Measurements from ENCODE around the gene SPOCK2. TPM values are rescaled to one million over a fixed set of nuclear protein-coding genes. Genes with fewer than 3 reads are reported as not detected.

Gene SPOCK2
- total RNA-seq, 1 experiment from 2014 or later, result 0.32 TPM

GRCh38 chr10:72105098-72105475 lies 16.7 kb upstream of the SPOCK2 start:
- Histone ChIP-seq H3K27me3 (replicated peaks; ENCODE audit: insufficient read depth, low read depth, low read length, poor library complexity) (no peaks in the 10 kb centered on the region), H3K4me3 (ENCODE audit: low read depth, low read length, poor library complexity, severe bottlenecking) (no peak overlapping the region), H3K36me3 (ENCODE audit: insufficient read depth, low read length, poor library complexity, severe bottlenecking) (no peaks in the 10 kb centered on the region), H3K27ac (ENCODE audit: low read depth, low read length, poor library complexity, severe bottlenecking) (no peak overlapping the region), H3K9me3 (ENCODE audit: low read depth, low read length, poor library complexity, severe bottlenecking) (no peaks in the 10 kb centered on the region), H3K4me1 (ENCODE audit: insufficient read depth, low read length, poor library complexity, severe bottlenecking) (peaks cover 5% of the 10 kb centered on the region)
- TF ChIP-seq, protein P1, sequence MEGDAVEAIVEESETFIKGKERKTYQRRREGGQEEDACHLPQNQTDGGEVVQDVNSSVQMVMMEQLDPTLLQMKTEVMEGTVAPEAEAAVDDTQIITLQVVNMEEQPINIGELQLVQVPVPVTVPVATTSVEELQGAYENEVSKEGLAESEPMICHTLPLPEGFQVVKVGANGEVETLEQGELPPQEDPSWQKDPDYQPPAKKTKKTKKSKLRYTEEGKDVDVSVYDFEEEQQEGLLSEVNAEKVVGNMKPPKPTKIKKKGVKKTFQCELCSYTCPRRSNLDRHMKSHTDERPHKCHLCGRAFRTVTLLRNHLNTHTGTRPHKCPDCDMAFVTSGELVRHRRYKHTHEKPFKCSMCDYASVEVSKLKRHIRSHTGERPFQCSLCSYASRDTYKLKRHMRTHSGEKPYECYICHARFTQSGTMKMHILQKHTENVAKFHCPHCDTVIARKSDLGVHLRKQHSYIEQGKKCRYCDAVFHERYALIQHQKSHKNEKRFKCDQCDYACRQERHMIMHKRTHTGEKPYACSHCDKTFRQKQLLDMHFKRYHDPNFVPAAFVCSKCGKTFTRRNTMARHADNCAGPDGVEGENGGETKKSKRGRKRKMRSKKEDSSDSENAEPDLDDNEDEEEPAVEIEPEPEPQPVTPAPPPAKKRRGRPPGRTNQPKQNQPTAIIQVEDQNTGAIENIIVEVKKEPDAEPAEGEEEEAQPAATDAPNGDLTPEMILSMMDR (conservative IDR thresholded peaks at IDR 0.05; ENCODE audit: low read depth, low read length), result no peak
- no peak for TF ChIP-seq EZH2 (IDR thresholded peaks at IDR 0.05; ENCODE audit: borderline replicate concordance, low read depth, low read length, poor library complexity, severe bottlenecking)
- no peak for DNase-seq (ENCODE audit: low spot score)
- intact Hi-C loops (cut with micrococcal nuclease; ENCODE audit: unreplicated experiment), result no loop called here
- ChIA-PET CTCF (no interaction called here), POLR2A (ENCODE audit: low non-redundant PET) (no interaction called here)
- BruUV-seq (replicated peaks), result no TSS peak

- intact Hi-C loops (cut with micrococcal nuclease; ENCODE audit: unreplicated experiment), result no loop called here
- TF ChIP-seq, protein P1 (conservative IDR thresholded peaks at IDR 0.05; ENCODE audit: low read depth, low read length), result no peak
- TF ChIP-seq EZH2 (IDR thresholded peaks at IDR 0.05; ENCODE audit: borderline replicate concordance, low read depth, low read length, poor library complexity, severe bottlenecking), result no peak
- no TSS peak for BruUV-seq (replicated peaks)
- Histone ChIP-seq H3K4me1 (ENCODE audit: insufficient read depth, low read length, poor library complexity, severe bottlenecking) (peaks cover 5% of the 10 kb centered on the region), H3K27me3 (replicated peaks; ENCODE audit: insufficient read depth, low read depth, low read length, poor library complexity) (no peaks in the 10 kb centered on the region), H3K27ac (ENCODE audit: low read depth, low read length, poor library complexity, severe bottlenecking) (no peak overlapping the region), H3K9me3 (ENCODE audit: low read depth, low read length, poor library complexity, severe bottlenecking) (no peaks in the 10 kb centered on the region), H3K36me3 (ENCODE audit: insufficient read depth, low read length, poor library complexity, severe bottlenecking) (no peaks in the 10 kb centered on the region), H3K4me3 (ENCODE audit: low read depth, low read length, poor library complexity, severe bottlenecking) (no peak overlapping the region)
- POLR2A ChIA-PET (ENCODE audit: low non-redundant PET), result no interaction called here
- CTCF ChIA-PET, result no interaction called here
- no peak for DNase-seq (ENCODE audit: low spot score)
Observed at GRCh38 chr10:72104472-72105097, 16.2 kb upstream of the SPOCK2 start.

DNA sequence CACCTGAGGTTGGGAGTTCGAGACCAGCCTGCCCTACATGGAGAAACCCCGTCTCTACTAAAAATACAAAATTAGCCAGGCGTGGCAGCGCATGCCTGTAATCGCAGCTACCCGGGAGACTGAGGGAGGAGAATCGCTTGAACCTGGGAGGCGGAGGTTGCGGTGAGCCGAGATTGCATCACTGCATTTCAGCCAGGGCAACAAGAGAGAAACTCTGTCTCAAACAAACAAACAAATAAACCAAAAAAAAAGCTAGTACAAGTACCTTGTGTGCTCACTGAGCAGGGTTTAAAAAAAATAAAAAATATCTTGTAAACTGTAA lies 11.2 kb upstream of the SPOCK2 start:
- Histone ChIP-seq H3K4me3 (ENCODE audit: low read depth, low read length, poor library complexity, severe bottlenecking) (no peak overlapping the region), H3K27me3 (replicated peaks; ENCODE audit: insufficient read depth, low read depth, low read length, poor library complexity) (no peaks in the 10 kb centered on the region), H3K4me1 (ENCODE audit: insufficient read depth, low read length, poor library complexity, severe bottlenecking) (peaks cover 15% of the 10 kb centered on the region), H3K27ac (ENCODE audit: low read depth, low read length, poor library complexity, severe bottlenecking) (peak overlapping the region; percentile 19), H3K9me3 (ENCODE audit: low read depth, low read length, poor library complexity, severe bottlenecking) (no peaks in the 10 kb centered on the region), H3K36me3 (ENCODE audit: insufficient read depth, low read length, poor library complexity, severe bottlenecking) (no peaks in the 10 kb centered on the region)
- no peak for DNase-seq (ENCODE audit: low spot score)
- ChIA-PET CTCF (no interaction called here), POLR2A (ENCODE audit: low non-redundant PET) (no interaction called here)
- intact Hi-C loops (cut with micrococcal nuclease; ENCODE audit: unreplicated experiment), result no loop called here
- BruUV-seq (replicated peaks), result no TSS peak
- TF ChIP-seq EZH2 (IDR thresholded peaks at IDR 0.05; ENCODE audit: borderline replicate concordance, low read depth, low read length, poor library complexity, severe bottlenecking), result no peak
